ENCODE results near the gene ACBD3. TPM values are rescaled to one million over a fixed set of nuclear protein-coding genes. Genes with fewer than 3 reads are reported as not detected.

ACBD3 gene
- total RNA-seq, 2 donors from 2014 or later, result 27.0 to 34.3 TPM

DNA sequence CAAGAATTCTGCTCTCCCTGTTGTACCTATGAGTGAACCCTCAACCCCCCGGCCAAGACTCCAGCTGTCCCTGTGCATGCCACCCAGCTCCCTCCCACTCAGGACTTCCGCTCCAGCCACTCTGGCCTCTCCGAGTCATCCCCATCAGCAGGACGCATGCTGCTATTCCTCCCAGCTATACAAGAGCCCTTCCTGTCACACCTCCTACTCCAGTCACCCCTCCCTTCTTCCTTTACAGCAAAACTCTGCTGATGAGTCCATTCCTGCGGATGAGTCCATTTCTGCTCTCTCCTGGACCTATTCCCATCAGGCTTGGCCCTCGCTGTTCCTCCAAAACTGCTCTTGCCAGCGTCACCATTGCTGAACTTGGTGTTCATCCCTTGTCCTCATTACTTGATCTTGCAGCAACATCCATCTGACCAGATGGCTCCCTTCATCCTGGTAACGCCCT is 81.8 kb downstream of the ACBD3 start:
- no peak for DNase-seq
- no peak for TF ChIP-seq POLR2A (IDR thresholded peaks at IDR 0.05)
- TF ChIP-seq, protein P1, sequence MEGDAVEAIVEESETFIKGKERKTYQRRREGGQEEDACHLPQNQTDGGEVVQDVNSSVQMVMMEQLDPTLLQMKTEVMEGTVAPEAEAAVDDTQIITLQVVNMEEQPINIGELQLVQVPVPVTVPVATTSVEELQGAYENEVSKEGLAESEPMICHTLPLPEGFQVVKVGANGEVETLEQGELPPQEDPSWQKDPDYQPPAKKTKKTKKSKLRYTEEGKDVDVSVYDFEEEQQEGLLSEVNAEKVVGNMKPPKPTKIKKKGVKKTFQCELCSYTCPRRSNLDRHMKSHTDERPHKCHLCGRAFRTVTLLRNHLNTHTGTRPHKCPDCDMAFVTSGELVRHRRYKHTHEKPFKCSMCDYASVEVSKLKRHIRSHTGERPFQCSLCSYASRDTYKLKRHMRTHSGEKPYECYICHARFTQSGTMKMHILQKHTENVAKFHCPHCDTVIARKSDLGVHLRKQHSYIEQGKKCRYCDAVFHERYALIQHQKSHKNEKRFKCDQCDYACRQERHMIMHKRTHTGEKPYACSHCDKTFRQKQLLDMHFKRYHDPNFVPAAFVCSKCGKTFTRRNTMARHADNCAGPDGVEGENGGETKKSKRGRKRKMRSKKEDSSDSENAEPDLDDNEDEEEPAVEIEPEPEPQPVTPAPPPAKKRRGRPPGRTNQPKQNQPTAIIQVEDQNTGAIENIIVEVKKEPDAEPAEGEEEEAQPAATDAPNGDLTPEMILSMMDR (IDR thresholded peaks at IDR 0.05), result no peak
- peaks cover 19% of the 10 kb centered on the region for H3K4me1 ChIP-seq
- H3K27me3 ChIP-seq, result no peaks in the 10 kb centered on the region
- 80 to 86% methylated on average over 8 of the region's 8 CpGs for WGBS, 2 donors
- intact Hi-C loops (cut with DNase I), result loop anchor here (5.0 kb wide), 1 partner anchor 622 kb away; no protein-coding TSS in a partner anchor
- H3K36me3 ChIP-seq (replicated peaks in 1 of 2; ENCODE audit: insufficient read depth in 1 of 2, low read depth in 2 of 2), result no peaks in the 10 kb centered on the region
- H3K27ac ChIP-seq, result no peak overlapping the region
- no peak overlapping the region for H3K4me3 ChIP-seq
- ATAC-seq, result no peak
- H3K9me3 ChIP-seq, result no peaks in the 10 kb centered on the region

DNA sequence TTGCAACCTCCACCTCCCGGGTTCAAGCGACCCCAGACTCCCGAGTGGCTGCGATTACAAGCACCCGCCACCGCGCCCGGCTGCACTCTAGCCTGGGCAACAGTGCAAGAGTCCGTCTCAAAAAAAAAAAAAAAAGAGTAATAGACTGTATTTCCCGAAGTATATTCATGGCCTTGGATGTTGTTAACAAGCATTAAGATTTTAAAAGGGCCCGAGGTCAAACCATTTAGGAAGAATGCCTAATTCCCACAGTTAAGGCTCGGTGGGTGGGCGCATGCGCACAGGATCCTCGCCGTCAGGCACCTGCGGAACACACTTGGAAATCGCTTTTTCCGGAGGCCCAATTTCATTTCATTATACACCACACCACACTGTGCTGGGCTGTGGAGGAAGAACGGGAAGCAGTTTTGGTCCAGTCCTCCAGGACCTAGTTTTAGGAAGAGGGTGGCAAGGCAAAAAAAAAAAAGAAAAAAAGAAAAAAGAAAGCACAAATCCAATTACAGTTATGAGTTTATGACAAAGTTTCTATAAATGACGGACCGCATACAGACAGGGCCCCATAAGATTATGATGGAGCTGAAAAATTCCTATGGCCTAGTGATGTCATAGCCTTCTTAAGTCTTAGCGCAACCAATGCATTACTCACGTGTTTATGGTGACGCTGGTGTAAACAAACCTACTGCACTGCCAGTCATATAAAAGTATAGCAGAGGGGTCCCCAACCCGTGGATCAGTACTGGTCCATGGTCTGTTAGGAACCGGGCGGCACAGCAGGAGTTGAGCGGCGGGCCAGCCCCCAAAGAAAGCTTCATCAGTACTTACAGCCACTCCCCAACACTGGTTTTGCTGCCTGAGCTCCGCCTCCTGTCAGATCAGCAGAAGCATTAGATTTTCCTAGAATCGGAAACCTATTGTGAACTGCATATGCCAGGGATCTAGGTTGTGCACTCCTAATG is 85.8 kb downstream of the ACBD3 start:
- ATAC-seq, result peak; percentile 67
- Histone ChIP-seq H3K36me3 (replicated peaks in 1 of 2; ENCODE audit: insufficient read depth in 1 of 2, low read depth in 2 of 2) (no peaks in the 10 kb centered on the region), H3K27ac (peak overlapping the region in 2 of 4 donors; percentile 17 to 39), H3K4me3 (peak overlapping the region; percentile 26 to 32), H3K27me3 (no peaks in the 10 kb centered on the region), H3K9me3 (no peaks in the 10 kb centered on the region), H3K4me1 (peaks cover 10% of the 10 kb centered on the region)
- TF ChIP-seq, protein P1 (IDR thresholded peaks at IDR 0.05), result peak in 3 of 7 experiments; percentile 5 to 38 (median 16)
- TF ChIP-seq POLR2A (IDR thresholded peaks at IDR 0.05), result no peak
- intact Hi-C loops (cut with DNase I), result loop anchor here (5.0 kb wide), 1 partner anchor 618 kb away; no protein-coding TSS in a partner anchor
- DNase-seq, result peak; percentile 49 to 67 (median 58)
- WGBS, 2 donors, result 9 to 10% methylated on average over 32 of the region's 32 CpGs

DNA sequence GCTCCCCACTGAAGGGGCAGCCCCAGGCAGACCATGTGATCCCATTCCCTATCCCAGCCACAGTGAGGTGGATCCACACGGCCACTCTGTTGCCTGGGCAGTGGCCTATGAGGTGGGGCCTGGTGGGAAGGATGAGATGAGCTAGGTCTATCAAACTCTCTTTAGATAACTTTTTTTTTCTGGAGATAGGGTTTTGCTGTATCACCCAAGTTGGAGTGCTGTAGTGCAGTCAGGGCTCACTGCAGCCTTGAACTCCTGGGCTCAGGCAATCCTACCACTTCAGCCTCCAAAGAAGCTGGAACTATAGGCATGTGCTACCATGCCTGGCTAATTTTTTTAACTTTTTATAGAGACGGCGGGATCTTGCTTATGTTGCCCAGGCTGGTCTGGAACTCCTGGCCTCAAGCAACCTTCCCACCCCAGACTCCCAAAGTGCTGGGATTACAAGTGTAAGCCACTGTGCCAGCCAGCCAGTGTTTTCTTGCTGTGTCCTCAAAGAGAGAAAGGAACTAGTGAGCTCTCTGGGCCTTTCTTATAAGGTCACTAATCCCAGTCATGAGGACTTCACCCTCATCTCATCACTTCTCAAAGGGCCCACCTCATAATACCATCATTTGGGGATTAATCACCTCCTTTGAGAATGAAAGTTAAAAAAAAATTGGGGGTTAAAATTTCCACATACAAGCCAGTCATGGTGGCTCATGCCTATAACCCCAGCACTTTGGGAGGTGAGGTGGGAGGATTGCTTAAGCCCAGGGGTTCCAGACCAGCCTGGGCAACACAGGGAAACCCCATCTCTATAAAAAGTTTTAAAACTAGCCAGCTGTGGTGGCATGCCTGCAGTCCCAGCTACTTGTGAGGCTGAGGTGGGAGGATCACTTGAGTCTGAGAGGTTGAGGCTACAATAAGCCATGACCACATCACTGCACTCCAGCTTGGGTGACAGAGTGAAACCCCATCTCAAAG is 87.4 kb downstream of the ACBD3 start:
- TF ChIP-seq, protein P1 (IDR thresholded peaks at IDR 0.05), result no peak
- no peak for TF ChIP-seq POLR2A (IDR thresholded peaks at IDR 0.05)

DNA sequence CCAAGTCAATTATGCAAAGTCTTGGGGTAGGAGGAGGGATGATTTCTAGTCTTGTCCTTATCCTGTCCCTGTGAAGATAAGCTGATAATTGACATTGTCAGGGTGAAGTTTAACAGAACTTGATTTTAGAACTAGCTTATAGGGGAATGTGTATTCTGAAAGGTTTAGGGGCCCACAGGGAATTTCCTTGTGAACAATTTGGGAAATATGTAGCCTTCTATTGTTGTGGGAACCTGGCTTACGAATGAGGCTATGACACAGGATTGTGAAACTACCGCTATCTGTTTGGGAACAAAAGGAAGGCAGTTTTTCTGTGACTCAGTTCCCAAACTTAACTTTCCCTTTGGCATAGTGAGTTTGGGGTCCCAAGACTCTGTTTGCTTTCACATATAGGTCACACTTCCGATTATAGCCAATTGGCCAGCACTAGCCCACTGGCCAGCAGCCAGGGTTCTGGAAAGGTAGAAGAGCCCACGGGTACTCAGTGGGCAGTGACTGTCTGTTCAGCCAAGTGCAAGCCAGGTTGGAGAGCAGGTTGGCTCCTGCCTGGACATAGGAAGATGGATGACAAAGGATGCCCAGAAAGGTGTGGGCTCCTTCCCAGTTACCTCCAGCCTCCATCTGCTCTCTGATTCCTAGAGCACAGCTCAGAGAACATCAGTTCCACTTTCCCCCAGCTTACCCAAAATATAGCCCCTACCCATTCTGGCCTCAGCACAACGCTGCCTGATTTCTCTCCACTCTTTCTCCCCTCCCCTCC is 88.5 kb downstream of the ACBD3 start:
- H3K4me3 ChIP-seq, result no peak overlapping the region
- TF ChIP-seq, protein P1 (IDR thresholded peaks at IDR 0.05), result no peak
- no peak for TF ChIP-seq POLR2A (IDR thresholded peaks at IDR 0.05)
- no peaks in the 10 kb centered on the region for H3K27me3 ChIP-seq
- no peak overlapping the region for H3K27ac ChIP-seq
- 72 to 79% methylated on average over 5 of the region's 5 CpGs for WGBS, 2 donors
- peaks cover 10% of the 10 kb centered on the region for H3K4me1 ChIP-seq
- H3K9me3 ChIP-seq, result no peaks in the 10 kb centered on the region
- ATAC-seq (no peak), DNase-seq (no peak)
- intact Hi-C loops (cut with DNase I), result no loop called here
- no peaks in the 10 kb centered on the region for H3K36me3 ChIP-seq (replicated peaks in 1 of 2; ENCODE audit: insufficient read depth in 1 of 2, low read depth in 2 of 2)

More for the DNA sequence above, 87.4 kb downstream of the ACBD3 start:
- Histone ChIP-seq H3K27me3 (no peaks in the 10 kb centered on the region), H3K27ac (no peak overlapping the region), H3K9me3 (no peaks in the 10 kb centered on the region), H3K4me3 (no peak overlapping the region), H3K4me1 (peaks cover 10% of the 10 kb centered on the region), H3K36me3 (replicated peaks in 1 of 2; ENCODE audit: insufficient read depth in 1 of 2, low read depth in 2 of 2) (no peaks in the 10 kb centered on the region)
- WGBS, 2 donors, result 87 to 96% methylated on average over 3 of the region's 3 CpGs
- ATAC-seq (no peak), DNase-seq (no peak)
- intact Hi-C loops (cut with DNase I), result no loop called here

Data from body of pancreas (tissue), 4 donors.